HG03575 (cell line): ENCODE measurements around the gene ZKSCAN1.
A peak's percentile ranks its signal among the peaks of the same experiment; 100 is the strongest.
"Not testable (repeated sequence)": the region's sequence is repeated elsewhere in the genome, so short reads cannot be mapped to it uniquely, and the experiment has no call there.

Source experiments
- ATAC-seq: cut with Tn5 transposase; IDR thresholded peaks from one replicate; pipeline ENCODE4 v1.9.1; 2021; ENCODE audit not compliant: unreplicated experiment, insufficient number of reproducible peaks, low FRiP score; ENCODE audit errors: extremely low read depth

ZKSCAN1 gene

DNA sequence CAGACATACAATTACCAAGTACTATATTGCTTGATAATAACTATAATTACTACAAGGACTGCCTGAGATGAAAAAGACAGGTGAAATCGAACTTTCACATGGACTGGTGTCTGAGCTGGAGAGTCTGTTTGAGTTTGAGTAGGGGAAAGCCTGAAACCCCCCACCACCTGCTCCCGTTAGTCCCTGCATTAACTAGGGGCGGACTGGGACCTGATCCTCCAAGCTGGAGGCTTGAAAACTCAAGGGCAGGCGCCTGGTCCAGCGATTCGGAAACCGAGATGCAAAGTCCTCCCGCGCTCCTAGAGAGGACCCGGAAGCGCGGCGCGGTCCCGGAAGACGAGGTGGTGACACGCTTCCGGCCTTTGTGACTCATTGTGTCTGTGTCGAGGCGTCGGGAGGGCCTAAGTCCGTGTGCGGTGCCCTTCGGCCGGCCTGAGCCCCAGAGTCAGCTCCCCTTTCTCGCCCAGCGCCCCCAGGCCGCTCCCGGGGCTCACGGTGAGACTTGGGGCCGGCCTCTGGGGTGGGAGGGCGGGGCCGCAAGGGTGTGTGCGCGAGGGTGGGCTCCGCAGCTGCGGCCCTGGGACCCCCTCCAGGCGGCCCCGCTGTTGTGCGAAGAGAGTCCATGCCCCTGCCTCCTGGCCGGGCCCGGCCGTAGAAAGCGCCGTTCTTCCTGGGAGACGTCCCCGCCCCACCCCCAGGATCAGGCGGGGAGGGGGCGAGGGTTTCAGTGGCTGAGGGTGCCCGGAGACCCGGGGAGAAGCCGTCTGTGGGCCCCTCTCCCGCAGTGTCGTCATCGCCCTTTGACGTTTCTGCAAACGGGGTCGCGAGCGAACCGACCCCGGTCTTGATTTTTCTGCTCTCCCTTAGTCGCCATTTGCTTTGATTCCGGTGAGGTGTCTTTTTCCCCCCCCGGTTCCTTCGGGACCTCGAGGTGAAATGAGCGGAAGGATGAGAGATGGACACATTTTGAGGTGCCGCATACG, at the start of gene ZKSCAN1:
Gene ZKSCAN1 (plus strand): TSS at position 365 of the 983 bp plus-strand sequence. CDS start 7,911 bp downstream, outside the sequence.
- ATAC-seq: peak; percentile 62

DNA sequence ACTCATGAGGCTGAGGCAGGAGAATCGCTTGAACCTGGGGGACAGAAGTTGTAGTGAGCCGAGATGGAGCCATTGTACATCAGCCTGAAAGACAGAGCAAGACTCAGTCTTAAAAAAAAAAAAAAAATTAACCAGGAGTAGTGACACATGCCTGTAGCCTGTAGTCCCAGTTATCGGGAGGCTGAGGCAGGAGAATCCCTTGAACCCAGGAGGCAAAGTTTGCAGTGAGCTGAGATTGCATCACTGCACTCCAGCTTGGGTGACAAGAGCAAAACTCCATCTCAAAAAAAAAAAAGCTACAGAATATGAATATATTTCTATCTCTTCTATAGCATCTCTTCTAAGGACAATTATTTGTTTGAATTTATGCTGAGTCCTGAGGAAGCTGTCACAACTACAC, 46.1 kb upstream of the ZKSCAN1 start:
- ATAC-seq: no peak

DNA sequence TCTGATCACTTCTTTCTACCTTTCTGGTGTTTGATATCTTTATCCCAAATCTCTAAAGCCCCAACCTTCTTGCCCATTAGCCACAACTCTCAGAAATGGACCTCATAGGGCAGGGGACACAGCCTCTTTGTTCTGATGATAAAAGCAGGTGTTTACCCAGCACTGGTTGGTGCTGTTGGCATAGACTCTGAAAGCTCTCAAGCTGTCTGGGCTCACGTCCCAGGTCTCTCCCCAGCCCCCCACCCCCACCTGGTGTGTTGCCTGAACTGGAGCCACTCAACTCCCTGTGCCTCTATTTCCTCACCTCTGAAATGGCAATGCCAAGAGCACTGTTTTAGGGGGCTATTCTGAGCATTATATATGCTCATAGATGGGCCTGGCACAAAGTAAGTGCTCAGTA, 45.6 kb upstream of the ZKSCAN1 start:
- ATAC-seq: not testable (repeated sequence)

DNA sequence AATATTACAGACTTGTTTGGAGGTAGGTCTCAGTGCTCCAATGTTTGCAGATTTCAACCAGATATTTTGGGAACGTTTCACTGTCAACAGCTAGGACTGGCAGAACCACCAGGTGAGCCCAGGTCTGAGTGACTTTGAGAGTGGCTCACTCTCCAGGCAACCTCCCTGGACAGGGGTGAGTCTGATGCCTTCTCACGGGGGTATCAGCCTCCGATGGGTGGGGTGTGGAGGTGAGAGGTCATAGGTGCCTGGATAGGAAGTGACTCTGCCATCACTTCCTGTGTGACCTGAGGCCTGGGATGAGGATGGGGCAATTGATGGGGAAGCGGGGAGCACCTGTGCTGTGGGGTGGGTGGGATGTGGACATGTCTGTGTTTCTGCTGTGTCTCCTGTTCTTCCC, 44.2 kb upstream of the ZKSCAN1 start:
- ATAC-seq: no peak

DNA sequence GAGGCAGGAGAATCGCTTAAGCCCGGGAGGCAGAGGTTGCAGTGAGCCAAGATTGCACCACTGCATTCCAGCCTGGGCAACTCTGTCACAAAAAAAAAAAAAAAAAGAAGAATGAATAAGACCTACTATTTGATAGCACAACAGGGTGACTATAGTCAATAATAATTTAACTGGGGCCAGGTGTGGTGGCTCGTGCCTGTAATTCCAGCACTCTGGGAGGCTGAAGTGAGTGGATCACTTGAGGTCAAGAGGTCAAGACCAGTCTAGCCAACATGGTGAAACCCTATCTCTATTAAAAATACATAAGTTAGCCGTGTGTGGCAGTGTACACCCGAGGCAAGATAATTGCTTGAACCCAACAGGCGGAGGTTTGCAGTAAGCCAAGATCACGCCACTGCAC, 41.6 kb upstream of the ZKSCAN1 start:
- not testable (repeated sequence) for ATAC-seq

DNA sequence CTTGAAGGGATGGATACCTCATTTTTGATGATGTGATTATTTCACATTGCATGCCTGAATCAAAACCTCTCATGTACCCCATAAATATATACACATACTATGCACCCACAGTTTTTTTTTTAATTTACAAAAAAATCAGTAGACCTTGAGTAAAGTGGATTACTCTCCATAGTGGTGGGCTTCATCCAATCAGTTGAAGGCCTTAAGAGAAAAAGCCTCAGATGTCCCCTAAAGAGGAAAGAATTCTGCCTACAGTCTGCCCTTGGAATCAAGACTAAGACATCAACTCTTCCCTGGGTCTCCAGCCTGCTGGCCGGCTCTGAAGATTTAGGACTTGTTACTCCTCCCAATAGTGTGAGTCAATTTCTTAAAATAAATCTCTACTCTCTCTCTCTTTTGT, 40.7 kb upstream of the ZKSCAN1 start:
- ATAC-seq: no peak

DNA sequence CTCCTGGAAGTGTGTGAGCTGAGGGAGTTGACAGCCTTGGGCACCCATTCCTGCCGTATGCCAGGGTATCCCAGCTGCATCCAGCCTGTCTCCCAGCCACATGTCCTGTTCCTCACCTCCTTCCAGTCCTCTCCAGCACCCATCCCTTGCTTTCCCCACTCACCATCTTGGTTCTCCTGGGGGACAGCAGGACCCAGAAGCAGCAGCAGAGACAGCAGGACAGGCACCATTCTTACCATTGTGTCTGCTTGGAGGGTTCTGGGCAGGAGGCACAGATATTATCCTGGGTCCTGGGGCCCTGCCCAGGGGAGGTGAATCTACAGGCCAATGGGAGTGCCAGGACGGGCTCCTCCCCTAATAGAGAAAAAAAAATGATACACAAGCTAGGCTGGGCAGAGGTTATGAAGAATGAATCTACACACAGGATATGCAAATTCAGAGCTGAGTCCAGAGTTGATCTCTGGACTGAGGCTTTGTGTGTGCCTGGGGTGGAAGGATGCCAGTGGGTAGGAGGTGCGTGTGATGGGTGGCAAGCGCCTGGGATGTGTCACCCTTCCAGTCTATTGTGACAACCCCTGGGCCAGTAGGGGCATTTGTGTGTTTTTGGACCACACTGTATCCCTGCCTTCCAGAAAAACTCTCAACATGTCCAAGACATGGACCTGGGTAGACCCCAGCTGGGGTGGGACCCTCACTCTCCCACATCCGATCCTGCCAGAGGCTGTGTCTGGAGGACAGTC, 39.4 kb upstream of the ZKSCAN1 start, which contains the start of gene AZGP1:
Gene AZGP1 (minus strand): TSS at position 250 of the 740 bp plus-strand sequence. CDS start 11 bp downstream, at position 239.
- no peak for ATAC-seq

DNA sequence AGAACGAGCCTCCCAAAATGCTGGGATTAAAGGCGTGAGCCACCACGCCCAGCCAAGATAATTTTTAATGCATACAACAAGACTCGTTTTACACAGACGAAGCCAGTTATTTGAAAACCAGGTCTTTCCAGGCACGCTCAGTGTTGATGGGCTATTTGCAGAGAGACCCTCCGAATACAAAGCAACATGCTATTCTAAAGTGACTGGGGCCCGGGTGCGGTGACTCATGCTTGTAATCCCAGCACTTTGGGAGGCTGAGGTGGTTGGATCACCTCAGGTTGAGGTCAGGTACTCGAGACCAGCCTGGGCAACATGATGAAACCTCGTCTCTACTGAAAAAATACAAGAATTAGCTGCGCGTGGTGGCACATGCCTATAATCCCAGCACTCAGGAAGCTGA, 38.8 kb upstream of the ZKSCAN1 start:
- ATAC-seq: no peak

DNA sequence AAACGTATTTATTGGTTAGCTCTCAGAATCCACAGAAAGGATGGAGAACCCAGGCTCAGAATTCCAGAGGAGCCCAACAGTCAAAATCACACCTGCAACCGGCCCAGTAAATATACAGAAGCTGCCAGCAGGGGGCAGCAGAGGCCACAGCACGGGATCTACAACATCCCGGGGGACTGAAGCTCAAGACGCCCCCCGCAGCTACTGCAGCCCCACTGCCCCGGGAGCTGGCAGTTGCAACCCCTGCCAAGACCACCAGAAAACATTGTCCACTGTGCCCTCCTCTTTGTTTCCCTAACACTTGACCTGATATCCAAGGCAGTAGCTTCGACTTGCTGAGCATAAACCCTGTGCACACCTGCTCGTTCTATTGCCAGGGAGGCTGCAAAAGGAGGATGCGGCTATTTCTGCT, 35.6 kb upstream of the ZKSCAN1 start:
- not testable (repeated sequence) for ATAC-seq

DNA sequence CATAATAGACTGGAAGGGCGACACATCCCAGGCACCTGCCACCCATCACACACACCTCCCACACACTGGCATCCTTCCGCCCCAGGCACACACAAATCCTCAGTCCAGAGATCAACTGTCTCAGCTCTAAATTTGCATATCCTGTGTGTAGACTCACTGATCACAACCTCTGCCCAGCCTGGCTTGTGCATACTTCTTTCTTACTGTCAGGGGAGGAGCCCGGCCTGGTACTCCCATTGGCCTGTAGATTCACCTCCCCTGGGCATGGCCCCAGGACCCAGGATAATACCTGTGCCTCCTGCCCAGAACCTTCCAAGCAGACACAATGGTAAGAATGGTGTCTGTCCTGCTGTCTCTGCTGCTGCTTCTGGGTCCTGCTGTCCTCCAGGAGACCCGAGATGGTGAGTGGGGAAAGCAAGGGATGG, 34.9 kb upstream of the ZKSCAN1 start:
- not testable (repeated sequence) for ATAC-seq

DNA sequence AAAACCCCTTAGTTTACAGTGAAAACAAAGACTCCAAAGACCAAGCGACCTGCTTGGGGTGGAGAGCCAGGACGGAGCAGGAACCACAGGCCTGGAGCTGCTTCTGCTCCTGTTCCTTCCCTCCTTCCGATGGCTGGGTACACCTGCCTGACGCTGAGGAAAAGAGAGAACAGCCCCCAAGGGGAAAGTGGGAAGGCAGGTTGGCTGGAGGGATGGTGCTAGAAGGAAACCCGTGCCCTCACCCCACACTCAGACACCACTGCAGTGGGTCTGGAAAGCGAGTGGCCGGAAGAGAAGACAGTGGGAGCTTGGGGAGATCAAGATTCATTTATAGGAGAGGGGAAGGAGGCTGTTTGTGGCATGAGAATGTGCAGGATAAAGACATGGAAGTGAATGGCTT, 34.3 kb upstream of the ZKSCAN1 start:
- not testable (repeated sequence) for ATAC-seq

DNA sequence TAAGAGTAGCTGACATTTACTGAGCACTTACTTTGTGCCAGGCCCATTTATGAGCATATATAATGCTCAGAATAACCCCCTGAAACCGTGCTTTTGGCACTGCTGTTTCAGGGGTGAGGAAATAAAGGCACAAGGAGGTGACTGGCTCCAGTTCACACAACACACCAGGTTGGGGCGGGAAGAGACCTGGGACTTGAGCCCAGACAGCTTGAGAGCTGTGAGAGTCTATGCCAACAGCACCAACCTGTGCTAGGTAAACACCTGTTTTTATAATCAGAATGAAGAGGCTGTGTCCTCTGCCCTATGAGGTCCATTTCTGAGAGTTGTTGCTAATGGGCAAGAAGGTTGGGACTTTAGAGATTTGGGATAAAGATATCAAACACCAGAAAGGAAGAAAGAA, 30.8 kb upstream of the ZKSCAN1 start:
- ATAC-seq: no peak

DNA sequence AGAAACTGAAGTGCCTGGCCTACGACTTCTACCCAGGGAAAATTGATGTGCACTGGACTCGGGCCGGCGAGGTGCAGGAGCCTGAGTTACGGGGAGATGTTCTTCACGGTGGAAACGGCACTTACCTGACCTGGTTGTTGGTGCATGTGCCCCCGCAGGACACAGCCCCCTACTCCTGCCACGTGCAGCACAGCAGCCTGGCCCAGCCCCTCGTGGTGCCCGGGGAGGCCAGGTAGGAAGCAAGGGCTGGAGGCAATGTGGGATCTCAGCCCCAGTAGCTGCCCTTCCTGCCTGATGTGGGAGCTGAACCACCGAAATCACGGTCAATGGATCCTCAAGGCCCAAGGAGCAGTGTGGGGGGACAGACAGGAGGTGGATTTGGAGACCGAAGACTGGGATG, 28.1 kb upstream of the ZKSCAN1 start:
- ATAC-seq: not testable (repeated sequence)

DNA sequence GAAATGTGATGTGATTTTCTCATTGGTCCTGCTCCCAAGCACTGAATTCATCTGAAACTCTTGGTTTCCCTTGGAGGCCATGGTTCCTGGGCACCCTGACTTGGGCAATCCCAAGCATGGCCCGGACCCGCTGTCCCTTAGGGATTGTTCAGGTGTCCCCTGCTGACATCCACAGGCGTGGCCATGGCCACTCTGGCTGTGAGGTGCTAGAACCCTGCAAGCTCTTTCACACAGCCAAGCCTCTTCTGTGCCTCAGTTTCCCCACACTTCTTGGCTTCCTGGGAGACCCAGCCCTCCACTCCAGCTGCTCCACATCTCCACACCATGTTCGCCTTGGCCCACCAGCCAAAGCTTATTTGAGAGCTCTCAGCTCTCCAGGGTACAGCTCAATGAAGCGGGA, 27.6 kb upstream of the ZKSCAN1 start:
- no peak for ATAC-seq

DNA sequence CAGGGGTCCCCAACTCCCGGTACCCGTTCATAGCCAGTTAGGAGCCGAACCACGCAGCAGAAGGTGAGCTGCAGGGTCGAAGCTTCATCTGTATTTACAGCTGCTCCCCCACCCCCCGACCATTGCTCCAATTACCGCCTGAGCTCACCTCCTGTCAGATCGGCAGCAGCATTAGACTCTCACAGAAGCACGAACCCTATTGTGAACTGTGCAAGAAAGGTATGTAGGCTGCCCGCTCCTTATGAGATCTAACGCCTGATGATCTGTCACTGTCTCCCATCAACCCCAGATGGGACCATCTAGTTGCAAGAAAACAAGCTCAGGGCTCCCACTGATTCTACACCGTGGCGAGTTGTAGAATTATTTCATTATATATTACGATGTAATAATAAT, 24.9 kb upstream of the ZKSCAN1 start:
- ATAC-seq: no peak

DNA sequence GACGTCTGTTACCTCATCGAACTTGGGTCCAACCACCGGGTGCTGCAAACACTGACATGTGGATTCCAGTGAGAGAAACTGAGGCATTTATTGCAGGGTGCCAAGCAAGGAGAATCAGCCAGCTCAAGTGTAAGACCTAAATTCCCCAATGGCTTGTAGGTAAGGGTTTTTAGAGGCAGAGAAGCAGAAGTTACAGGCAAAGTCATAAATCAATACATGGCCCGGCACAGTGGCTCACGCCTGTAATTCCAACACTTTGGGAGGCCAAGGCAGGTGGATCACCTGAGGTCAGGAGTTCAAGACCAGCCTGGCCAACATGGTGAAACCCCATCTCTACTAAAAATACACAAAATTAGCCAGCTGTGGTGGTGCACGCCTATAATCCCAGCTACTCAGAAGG, 23.9 kb upstream of the ZKSCAN1 start:
- ATAC-seq: not testable (repeated sequence)

DNA sequence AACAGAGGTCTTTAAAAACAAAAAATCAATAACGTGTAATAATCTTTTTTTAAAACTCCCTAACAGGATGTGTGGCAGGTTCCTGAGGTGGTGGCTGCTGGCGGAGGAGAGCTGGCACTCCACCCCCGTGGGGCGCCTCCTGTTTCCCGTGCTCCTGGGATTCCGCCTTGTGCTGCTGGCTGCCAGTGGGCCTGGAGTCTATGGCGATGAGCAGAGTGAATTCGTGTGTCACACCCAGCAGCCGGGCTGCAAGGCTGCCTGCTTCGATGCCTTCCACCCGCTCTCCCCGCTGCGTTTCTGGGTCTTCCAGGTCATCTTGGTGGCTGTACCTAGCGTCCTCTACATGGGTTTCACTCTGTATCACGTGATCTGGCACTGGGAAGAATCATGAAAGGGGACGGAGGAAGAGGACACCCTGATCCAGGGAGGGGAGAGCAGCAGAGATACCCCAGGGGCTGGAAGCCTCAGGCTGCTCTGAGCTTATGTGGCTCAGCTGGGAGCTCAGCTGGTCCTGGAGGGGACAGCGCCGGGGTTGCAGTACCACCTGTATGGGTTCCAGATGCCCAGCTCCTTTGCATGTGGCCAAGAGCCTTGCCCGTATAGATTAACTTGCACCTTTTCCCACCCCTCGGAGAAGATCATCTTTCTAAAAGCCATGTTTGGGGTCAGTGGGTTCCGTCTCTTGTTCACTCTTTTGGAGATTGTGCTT, 22.9 kb upstream of the ZKSCAN1 start:
- ATAC-seq: no peak

DNA sequence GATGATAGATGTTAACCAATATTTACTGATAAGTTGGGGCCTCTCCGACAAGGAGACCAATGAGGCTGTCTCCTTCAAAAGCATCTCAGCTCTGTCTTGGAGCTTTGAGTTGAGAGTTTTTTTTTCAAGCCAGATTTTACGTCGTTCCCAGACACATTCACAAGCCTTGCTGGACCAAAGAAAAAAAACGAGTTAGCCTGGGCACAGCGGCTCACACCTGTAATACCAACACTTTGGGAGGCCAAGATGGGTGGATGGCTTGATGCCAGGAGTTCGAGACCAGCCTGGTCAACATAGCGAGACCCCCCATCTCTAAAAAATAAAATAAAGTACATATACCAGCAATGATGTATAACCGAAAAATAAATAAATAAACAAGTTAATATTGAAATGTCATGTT, 20.6 kb upstream of the ZKSCAN1 start:
- no peak for ATAC-seq
